Upper lobe of right lung (tissue), 1 donor: ENCODE measurements around the gene PIGU. TPM values are rescaled to one million over a fixed set of nuclear protein-coding genes. Genes with fewer than 3 reads are reported as not detected.
"Not testable (repeated sequence)": the region's sequence is repeated elsewhere in the genome, so short reads cannot be mapped to it uniquely, and the experiment has no call there.

Experiments used
- ATAC-seq: fragments of 200-7000 bp; cut with Tn5 transposase; one replicate; pipeline ENCODE4 v1.9.1; 2020; ENCODE audit warnings: mild to moderate bottlenecking, moderate library complexity
- DNase-seq: peaks from one replicate; pipeline ENCODE4 v3.0.0-alpha.2; 2020
- H3K27ac ChIP-seq: fragments of 200-600 bp; one replicate; pipeline ENCODE4 v1.8.0; 2022
- H3K27me3 ChIP-seq: fragments of 200-600 bp; one replicate; pipeline ENCODE4 v1.8.0; 2022; ENCODE audit warnings: mild to moderate bottlenecking
- H3K36me3 ChIP-seq: fragments of 200-600 bp; one replicate; pipeline ENCODE4 v1.8.0; 2022
- H3K4me1 ChIP-seq: fragments of 200-600 bp; one replicate; pipeline ENCODE4 v1.8.0; 2022
- H3K4me3 ChIP-seq: fragments of 200-600 bp; one replicate; pipeline ENCODE4 v1.8.0; 2022; ENCODE audit warnings: mild to moderate bottlenecking
- H3K9me3 ChIP-seq: fragments of 200-600 bp; one replicate; pipeline ENCODE4 v1.8.0; 2022
- CTCF ChIP-seq: fragments of 200-600 bp; IDR thresholded peaks from one replicate; pipeline ENCODE4 v1.8.0; 2022; ENCODE audit warnings: antibody characterized with exemption
- intact Hi-C: fragments of 100-400 bp; cut with DNase I; formaldehyde crosslinking; loops from one replicate; pipeline ENCODE4 v1.11.0; 2022
- long read RNA-seq: library from polyadenylated mRNA; unstranded; transcript quantifications from one replicate; pipeline ENCODE4 v2.0.0, GENCODE V29; 2021
- total RNA-seq: library from RNA; stranded (reverse); fragmentation: NEBNext Ultra II Directional; extraction: Animal tissue kit (Norgen Biotek cat#: 25700); gene quantifications from one replicate; pipeline ENCODE4 v1.2.1, GENCODE V29; 2021
- donor health status: DM: no; HTN: yes; CAD: no; lungs with severe emphysema.

The PIGU gene
- 13.2 TPM for total RNA-seq
- long read RNA-seq, transcript PIGU-201 (12 exons, 1,632 nt), result major isoform, 10 of 10 reads
- long read RNA-seq, partial matches to known transcripts, result 0 of 10 reads
- long read RNA-seq, other reads (novel, unspliced or antisense), result 0 of 10 reads

GRCh38 chr20:34676642-34677373, at the start of gene PIGU:
TSS of gene PIGU (minus strand) at chr20:34677092. CDS start at chr20:34677085, 7 bp downstream.
- Histone ChIP-seq H3K27ac (peak within 1 kb of the TSS; percentile 85), H3K36me3 (no peaks in the 10 kb centered on the region), H3K4me3 (peak within 1 kb of the TSS; percentile 77), H3K4me1 (no peaks in the 10 kb centered on the region), H3K27me3 (no peaks in the 10 kb centered on the region), H3K9me3 (no peaks in the 10 kb centered on the region)
- TF ChIP-seq CTCF, result peak; percentile 42
- intact Hi-C loops, result no loop called here
- ATAC-seq (peak; percentile 99), DNase-seq (peak; percentile 99)

- DNase-seq (no peak), ATAC-seq (no peak)
- Histone ChIP-seq H3K27me3 (no peaks in the 10 kb centered on the region), H3K4me3 (no peak overlapping the region), H3K36me3 (peaks cover 62% of the 10 kb centered on the region), H3K4me1 (no peaks in the 10 kb centered on the region), H3K9me3 (no peaks in the 10 kb centered on the region), H3K27ac (no peak overlapping the region)
- TF ChIP-seq CTCF, result no peak
- intact Hi-C loops, result no loop called here
These were observed 47.3 kb upstream of the PIGU start for GRCh38 chr20:34724172-34724571.

GRCh38 chr20:34722560-34722959, 45.7 kb upstream of the PIGU start:
- H3K36me3 ChIP-seq, result peaks cover 56% of the 10 kb centered on the region
- intact Hi-C loops, H3K4me1 ChIP-seq, ATAC-seq, H3K9me3 ChIP-seq, H3K27ac ChIP-seq, DNase-seq, H3K27me3 ChIP-seq, H3K4me3 ChIP-seq: not testable (repeated sequence)

GRCh38 chr20:34720266-34720665, 43.4 kb upstream of the PIGU start:
- intact Hi-C loops, result no loop called here
- no peak for ATAC-seq
- Histone ChIP-seq H3K4me1 (no peaks in the 10 kb centered on the region), H3K27ac (no peak overlapping the region), H3K9me3 (no peaks in the 10 kb centered on the region), H3K36me3 (peaks cover 41% of the 10 kb centered on the region), H3K27me3 (no peaks in the 10 kb centered on the region), H3K4me3 (no peak overlapping the region)
- no peak for DNase-seq
- TF ChIP-seq CTCF, result no peak

GRCh38 chr20:34719242-34720017, 42.5 kb upstream of the PIGU start:
- peaks cover 41% of the 10 kb centered on the region for H3K36me3 ChIP-seq
- intact Hi-C loops, H3K9me3 ChIP-seq, H3K4me1 ChIP-seq, H3K27ac ChIP-seq, H3K27me3 ChIP-seq, ATAC-seq, H3K4me3 ChIP-seq, DNase-seq: not testable (repeated sequence)

GRCh38 chr20:34717230-34718095, 40.6 kb upstream of the PIGU start:
- DNase-seq, result no peak
- no peak overlapping the region for H3K27ac ChIP-seq
- no peak for TF ChIP-seq CTCF
- ATAC-seq, result no peak
- peaks cover 34% of the 10 kb centered on the region for H3K36me3 ChIP-seq
- no peaks in the 10 kb centered on the region for H3K27me3 ChIP-seq
- H3K9me3 ChIP-seq, result no peaks in the 10 kb centered on the region
- intact Hi-C loops, result no loop called here
- H3K4me1 ChIP-seq, result no peaks in the 10 kb centered on the region
- H3K4me3 ChIP-seq, result no peak overlapping the region
